GM19395 (cell line): ENCODE results near the gene EAF2.
A peak's percentile ranks its signal among the peaks of the same experiment; 100 is the strongest.

Experiments used
- ATAC-seq: cut with Tn5 transposase; IDR thresholded peaks from one replicate; pipeline ENCODE4 v1.9.1; 2021; ENCODE audit warnings: mild to moderate bottlenecking, moderate library complexity; ENCODE audit not compliant: unreplicated experiment

EAF2 gene

DNA sequence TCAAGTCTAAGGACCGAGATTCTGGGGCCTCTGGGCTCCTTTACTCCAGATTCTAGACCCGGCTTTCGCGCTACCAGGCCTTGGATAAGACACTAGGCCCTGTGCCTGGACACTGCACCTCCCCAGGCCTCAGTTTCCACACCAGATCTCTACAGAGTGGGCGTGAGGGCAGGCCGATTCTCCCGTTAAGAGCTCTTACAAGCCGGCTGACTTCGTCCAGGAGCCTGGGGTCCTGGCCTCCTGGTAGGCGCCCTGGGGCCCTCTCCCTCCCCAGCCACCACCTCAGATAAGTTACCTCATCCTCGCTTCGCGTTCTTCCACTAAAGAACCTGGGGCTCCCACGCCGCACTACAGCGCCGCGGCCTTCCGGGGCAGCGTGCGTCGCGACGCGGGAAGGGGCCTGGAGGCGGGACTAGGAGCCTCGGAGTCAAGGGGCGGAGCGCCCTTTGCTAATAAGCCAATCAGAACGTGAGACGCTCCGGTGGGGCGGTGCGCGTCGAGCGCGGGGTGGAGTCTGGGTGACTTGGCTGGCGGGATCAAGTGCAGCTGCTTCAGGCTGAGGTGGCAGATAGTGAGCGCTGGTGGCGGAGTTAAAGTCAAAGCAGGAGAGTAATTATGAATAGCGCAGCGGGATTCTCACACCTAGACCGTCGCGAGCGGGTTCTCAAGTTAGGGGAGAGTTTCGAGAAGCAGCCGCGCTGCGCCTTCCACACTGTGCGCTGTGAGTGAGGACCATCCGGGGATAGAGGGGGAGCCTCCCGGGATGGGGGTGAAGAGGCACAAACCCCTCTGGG is at the start of gene EAF2, which contains the start of gene IQCB1:
EAF2 (plus strand) TSS at position 539 of the 794 bp plus-strand sequence; CDS start at position 616, 77 bp downstream.
IQCB1 (minus strand) TSS at position 390 of the 794 bp plus-strand sequence. CDS start 6,100 bp downstream, outside the sequence.
- peak; percentile 97 for ATAC-seq

DNA sequence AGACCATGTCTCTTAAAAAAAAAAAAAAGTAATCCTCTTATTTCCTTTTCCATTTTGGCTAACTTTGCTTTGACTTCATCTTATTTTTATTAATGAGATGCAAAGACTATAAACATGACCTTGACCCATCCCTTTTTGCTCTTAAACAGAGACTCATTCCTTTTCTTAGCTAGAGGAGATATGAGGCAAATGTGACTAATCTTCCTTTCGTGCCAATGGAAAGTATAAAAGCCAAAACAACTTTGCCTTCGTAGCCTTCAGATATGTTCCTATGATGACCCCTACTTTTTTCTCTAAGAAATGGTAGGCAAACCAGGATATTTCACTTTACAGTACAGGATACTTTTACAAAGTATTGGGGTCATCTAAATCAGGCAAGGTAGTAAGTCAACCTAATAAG is 48.5 kb upstream of the EAF2 start:
- no peak for ATAC-seq

- peak; percentile 68 for ATAC-seq
Observed at GRCh38 chr3:121793078-121793477, 41.9 kb upstream of the EAF2 start.

DNA sequence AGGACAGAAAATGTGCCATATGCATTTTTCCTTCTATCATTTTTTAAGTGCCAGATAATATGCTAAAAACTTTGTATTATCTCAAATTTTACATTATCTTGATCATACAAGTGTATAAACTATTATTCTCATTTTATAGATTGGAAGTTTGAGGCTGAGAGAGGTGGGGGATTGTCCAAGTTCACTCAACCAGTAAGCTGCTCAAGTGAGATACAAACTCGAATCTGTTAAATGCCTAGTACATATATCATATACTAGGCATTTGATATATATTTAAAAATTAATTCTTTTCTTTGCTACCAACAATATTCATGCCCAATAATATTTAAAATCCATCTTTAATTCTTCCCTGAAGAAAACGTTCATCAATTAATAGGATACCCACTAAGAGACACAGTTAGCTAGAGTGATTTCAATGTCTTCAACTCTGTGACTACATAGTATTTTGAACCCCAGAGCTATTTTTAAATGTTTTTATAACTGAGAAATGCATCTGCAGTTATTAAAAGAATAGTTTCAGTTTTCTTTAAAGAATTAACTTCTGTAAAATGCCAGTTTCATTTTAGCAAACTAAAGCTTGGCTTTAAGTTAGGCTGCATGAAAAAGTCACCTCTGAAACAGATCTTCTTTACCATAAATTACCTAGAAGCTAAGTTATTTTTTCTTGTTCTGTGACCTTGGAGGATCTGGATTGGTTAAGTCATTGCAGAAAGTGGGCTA is 40.6 kb upstream of the EAF2 start:
- peak; percentile 47 for ATAC-seq

- no peak for ATAC-seq
Observed at GRCh38 chr3:121796970-121797369, 38.0 kb upstream of the EAF2 start.

GRCh38 chr3:121800906-121801305 is 34.1 kb upstream of the EAF2 start:
- ATAC-seq: no peak

- no peak for ATAC-seq
Observed at GRCh38 chr3:121803771-121804320, 31.2 kb upstream of the EAF2 start.

DNA sequence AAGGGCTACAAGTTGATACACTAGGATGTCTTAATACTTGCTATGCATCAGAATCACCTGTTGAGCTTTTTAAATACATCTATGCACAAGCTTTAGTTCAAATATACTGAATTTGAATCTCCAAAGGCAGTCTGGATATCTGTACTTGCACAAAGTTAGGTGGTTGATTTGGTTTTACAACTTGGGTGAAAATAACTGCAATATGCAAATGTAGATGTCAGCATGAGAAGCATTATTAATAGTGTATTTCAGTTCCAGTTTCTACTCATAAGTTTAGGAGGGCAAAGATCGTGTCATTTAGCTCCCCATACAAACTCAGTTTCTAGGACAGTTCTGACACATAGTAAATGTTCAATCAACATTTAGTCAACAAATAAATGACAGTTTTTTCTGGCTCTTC is 25.8 kb upstream of the EAF2 start:
- ATAC-seq: peak; percentile 99

DNA sequence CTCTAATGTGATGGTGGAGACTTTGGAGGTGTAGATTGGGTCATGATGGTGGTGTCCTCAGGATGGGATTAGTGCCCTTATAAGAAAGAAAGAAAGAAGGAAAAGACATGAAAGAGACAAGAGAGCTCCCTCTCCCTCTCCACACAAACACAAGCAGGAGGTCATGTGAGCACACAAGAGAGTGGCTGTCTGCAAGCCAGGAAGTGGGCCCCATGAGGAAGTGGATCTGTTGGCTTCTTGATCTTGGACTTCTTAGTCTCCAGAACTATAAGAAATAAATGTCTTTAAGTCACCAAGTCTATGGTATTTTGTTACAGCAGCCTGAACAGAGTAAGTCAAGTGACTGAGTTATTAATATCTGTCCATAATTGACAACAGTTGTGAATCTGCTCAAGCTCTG is 17.3 kb upstream of the EAF2 start:
- ATAC-seq: no peak

GRCh38 chr3:121818578-121818977 is 16.4 kb upstream of the EAF2 start:
- ATAC-seq: no peak

DNA sequence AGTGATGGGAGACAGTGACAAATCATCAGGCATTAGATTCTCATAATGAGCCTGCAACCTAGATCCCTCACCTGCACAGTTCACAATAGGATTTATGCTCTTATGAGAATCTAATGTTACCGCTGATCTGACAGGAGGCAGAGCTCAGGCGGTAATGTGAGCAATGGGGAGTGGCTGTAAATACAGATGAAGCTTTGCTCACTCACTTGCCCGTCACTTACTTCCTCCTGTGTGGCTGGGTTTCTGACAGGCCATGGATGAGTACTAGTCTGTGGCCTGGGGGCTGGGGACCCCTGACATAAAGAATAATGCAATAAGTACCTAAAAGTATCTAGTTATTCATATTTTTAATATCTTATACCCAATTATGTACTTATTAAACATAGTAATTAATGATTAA is 15.8 kb upstream of the EAF2 start:
- no peak for ATAC-seq

DNA sequence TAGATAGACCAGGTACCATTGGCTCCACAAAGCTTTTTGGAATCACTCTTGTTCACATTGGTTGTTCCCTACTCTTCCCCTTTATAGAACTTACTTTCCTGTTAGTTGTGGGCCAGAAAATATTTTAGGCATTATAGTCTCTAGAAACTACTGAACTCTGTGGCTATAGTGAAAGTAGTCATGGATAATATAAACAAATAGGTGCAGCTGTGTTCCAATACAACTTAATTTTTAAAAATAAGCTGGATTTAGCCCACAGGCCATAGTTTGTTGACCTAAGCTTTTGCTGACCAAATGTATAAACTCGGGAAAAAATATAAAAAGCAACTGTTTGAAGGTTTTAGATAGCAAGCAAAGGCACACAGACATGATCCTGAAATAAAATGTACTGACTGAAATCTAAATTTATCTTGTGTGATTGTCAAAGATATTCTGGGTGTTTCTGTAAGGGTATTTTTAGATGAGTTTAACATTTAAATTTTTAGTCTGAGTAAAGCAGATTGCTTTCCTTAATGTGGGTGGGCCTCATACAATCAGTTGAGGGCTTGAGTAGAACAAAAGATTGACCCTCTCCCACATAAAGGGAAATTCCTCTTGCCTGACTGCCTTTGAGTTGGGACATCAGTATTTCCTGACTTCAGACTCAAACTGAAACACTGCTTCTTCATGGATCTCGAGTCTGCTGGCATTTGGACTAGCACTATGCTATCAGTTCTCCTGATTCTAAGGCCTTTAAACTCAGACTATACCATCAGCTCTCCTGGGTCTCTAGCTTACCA is 13.4 kb upstream of the EAF2 start:
- no peak for ATAC-seq

DNA sequence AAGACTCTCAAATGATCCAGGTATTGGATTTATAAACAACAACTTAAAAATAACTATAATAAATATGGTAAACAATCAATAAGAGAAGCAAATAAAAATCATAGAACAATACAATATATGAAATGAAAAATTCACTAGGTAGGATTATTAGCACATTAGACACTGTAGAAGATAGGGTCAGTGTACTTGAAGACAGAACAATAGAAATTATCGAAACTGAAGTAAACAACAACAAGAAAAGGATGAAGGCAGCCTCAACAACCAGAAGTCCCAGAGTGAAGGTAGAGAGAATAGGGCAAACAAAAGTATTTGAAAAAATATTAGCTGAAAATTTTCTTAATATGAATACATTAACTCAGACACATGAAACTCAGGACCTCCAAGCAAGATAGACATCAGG is 12.0 kb upstream of the EAF2 start:
- no peak for ATAC-seq

DNA sequence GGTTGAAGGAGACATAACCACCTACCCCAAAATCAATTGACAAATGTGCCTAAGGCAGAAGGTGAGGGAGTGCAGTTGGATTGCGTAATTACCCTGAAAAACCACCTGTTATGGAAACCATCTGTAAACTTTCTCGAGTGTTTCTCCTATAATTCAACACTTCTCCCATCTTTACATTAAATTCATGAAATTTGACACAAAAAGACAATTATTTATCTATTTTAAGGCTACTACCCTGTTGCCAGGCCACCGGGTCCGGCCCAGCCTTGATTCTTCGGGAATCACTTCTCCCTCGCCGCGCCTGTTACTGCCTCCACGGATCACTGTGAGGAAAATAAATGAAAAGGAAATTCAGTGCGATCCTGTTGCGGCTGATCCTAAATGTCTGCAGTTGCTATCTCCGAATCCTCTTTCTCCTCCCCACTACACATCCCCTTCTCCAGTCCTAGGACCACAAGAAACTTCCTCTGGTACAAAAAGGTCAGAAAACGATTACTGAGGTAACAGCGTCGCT is 795 bp upstream of the EAF2 start:
- no peak for ATAC-seq

- peak; percentile 34 for ATAC-seq
Observed at GRCh38 chr3:121835465-121835801, 424 bp downstream of the EAF2 start.

- no peak for ATAC-seq
Observed at GRCh38 chr3:121836064-121836463, 1.1 kb downstream of the EAF2 start.

DNA sequence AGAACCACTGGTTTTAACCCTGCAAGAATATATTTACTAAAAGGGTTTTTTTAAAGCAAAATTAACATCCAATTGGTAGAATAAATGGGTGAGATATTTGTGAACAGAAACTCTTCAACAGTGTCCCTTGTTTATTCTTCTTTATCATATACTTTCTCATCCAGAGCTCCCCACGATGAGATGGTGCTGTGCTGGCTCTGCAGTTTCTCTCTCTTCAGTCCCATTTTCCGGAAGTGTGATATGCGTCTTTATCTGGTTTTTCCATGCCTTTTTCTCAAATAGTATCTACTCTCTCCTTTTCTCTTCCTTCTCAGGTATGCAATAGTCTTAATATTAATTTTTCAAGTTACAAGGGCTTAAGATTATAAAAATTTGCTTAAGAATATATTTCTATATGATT is 1.5 kb downstream of the EAF2 start:
- no peak for ATAC-seq

DNA sequence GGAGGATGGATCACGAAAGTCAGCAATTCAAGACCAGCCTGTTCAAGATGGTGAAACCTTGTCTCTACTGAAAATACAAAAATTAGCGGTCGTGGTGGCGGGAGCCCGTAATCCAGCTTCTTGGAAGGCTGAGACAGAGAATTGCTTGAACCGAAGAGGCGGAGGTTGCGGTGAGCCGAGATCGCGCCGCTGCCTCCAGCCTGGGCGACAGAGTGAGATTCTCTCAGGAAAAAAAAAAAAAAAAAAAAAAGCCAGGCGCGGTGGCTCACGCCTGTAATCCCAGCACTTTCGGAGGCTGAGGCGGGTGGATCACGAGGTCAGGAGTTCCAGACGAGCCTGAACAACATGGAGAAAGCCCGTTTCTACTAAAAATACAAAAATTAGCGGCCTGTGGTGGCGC is 5.0 kb downstream of the EAF2 start:
- ATAC-seq: no peak

- no peak for ATAC-seq
Observed at GRCh38 chr3:121844892-121845291, 9.9 kb downstream of the EAF2 start.

DNA sequence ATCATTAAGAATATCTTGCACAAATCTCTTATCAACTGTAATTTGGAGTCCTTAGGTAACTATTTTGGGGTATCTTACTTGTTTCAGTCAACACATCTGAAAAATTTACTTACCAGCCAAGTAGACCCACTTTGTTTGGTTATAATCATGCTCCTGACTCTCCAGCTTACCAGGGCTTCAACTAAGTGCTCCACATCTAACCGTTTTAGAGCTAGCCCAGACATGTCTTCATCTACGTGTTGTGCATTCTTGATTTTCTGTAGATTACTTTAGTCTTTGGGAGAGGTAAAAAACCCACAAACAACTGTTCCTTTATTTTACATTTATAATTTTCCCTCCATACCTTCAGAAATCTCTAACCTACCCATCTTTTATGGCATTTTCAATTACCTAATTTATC is 17.2 kb downstream of the EAF2 start:
- no peak for ATAC-seq

DNA sequence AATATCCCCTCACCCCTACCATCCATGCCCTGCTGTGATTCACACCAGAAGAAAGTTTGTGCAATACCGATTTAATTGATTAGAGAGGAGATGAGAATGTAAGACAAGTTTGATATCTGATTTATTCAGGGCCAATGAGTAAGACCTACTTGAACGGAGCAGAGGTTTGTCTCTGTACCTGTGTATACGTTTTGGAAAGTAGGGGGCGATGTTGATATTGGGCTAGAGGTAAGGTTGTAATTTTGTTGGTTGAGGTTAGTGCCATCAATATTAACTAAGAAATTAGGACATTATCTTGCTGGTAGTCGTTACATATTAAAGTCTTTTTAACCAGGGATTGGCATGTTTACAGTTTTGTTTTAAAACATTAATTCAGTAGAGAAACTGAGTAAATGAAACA is 20.5 kb downstream of the EAF2 start:
- no peak for ATAC-seq
